Umbilical cord (tissue), 2 donors: ENCODE measurements around the gene DGCR2. TPM values are rescaled to one million over a fixed set of nuclear protein-coding genes. Genes with fewer than 3 reads are reported as not detected.
"Not testable (repeated sequence)": the region's sequence is repeated elsewhere in the genome, so short reads cannot be mapped to it uniquely, and the experiment has no call there.

Experiments
- DNase-seq: peaks from one replicate; pipeline ENCODE4 v3.0.0-alpha.2; 2015; ENCODE audit warnings: low spot score
- total RNA-seq: library from RNA; depleted of rRNA; stranded (reverse); fragments of >200 nt; gene quantifications from one replicate; pipeline ENCODE4 v1.2.3, GENCODE V29; 2014; ENCODE audit warnings: low replicate concordance; ENCODE audit not compliant: insufficient read depth

The DGCR2 gene
- total RNA-seq, 1 donor from 2014 or later, result 47.4 TPM

- not testable (repeated sequence) for DNase-seq
Measured at GRCh38 chr22:18987114-18987513, 135.1 kb downstream of the DGCR2 start.

Other genes with a start within 250 kb of the DGCR2 start
- gene DGCR6, start 216.1 kb downstream of the DGCR2 start, total RNA-seq, result 11.6 TPM
- 4.6 TPM for gene PRODH, start 186.1 kb downstream of the DGCR2 start, total RNA-seq
- 1.4 TPM for gene TSSK2, start 8.9 kb upstream of the DGCR2 start, total RNA-seq
- gene ESS2, start 22.2 kb upstream of the DGCR2 start, total RNA-seq, result 4.3 TPM
- not detected for gene GSC2, start 27.9 kb upstream of the DGCR2 start, total RNA-seq
- 19.3 TPM for gene SLC25A1, start 56.3 kb upstream of the DGCR2 start, total RNA-seq
- gene CLTCL1, start 169.3 kb upstream of the DGCR2 start, total RNA-seq, result 9.9 TPM